Measurements from ENCODE around the gene VWF. TPM values are rescaled to one million over a fixed set of nuclear protein-coding genes. Genes with fewer than 3 reads are reported as not detected.

VWF gene
- total RNA-seq, 1 experiment from 2014 or later, result 1.6 TPM

DNA sequence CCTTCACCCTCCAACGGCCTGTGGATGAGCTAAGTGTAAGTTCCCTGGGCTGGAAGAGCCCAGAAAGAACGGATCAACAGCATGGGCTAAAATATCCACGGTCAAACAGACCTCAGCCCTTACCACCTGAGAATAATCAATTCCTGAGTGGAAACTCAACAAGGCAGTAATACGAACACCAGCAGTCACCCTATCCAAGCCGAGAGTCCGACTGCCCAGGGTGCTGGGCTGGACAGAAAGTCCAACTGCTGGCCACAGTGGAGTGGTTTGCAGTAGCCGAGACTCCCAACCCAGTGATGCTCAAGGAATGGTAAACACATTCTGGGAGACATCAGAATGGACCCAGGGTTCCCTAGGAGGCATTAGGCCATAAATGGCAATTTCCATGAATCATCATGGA is 216.2 kb downstream of the VWF start:
- Histone ChIP-seq H3K4me3 (ENCODE audit: insufficient read depth, low read depth, low read length) (no peak overlapping the region), H3K36me3 (replicated peaks; ENCODE audit: control insufficient read depth, insufficient read depth, low read length) (no peaks in the 10 kb centered on the region), H3K27me3 (ENCODE audit: control insufficient read depth, insufficient read depth, low read length) (no peaks in the 10 kb centered on the region)
- DNase-seq, result no peak

DNA sequence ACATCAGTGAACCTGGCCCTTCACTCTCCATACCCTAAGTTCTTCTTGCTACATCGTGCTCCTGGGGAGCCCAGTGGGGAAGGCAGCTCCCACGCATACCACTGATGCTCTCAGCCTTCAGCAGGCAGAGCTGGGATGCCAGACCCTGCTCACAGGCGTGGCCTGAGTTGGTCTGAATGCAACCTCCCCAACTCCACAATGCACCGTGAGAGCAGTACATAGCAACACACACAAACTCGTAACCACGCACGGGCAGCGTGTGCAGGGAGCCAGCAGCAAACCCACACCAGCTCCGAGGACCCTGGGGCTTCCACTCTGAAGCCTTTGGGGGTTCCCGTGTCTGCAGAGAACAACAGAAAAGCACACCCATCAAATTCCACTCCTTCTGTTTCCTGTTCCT is 216.7 kb downstream of the VWF start:
- Histone ChIP-seq H3K36me3 (replicated peaks; ENCODE audit: control insufficient read depth, insufficient read depth, low read length) (no peaks in the 10 kb centered on the region), H3K4me3 (ENCODE audit: insufficient read depth, low read depth, low read length) (no peak overlapping the region), H3K27me3 (ENCODE audit: control insufficient read depth, insufficient read depth, low read length) (no peaks in the 10 kb centered on the region)
- DNase-seq, result no peak

DNA sequence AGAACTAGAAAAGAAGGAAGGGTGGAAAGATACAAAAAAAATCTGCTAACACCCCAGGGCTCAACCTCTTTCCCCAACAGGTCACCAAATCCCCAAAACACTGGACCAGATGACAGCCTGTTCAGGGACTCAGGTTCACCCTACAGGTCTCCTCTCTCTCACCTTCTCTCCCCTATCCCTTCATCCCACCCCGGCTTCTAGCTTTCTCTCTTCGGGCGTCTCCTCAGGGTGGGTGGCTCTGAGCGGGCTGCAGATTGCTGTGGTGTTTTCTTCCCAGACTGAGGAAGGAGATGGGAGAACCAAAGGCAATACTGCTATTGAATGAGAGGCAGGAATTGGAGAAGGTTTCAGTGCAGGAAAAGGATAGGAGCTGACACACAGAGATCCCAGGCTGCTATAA is 218.7 kb downstream of the VWF start:
- Histone ChIP-seq H3K4me3 (ENCODE audit: insufficient read depth, low read depth, low read length) (no peak overlapping the region), H3K36me3 (replicated peaks; ENCODE audit: control insufficient read depth, insufficient read depth, low read length) (no peaks in the 10 kb centered on the region), H3K27me3 (ENCODE audit: control insufficient read depth, insufficient read depth, low read length) (no peaks in the 10 kb centered on the region)
- DNase-seq, result no peak

DNA sequence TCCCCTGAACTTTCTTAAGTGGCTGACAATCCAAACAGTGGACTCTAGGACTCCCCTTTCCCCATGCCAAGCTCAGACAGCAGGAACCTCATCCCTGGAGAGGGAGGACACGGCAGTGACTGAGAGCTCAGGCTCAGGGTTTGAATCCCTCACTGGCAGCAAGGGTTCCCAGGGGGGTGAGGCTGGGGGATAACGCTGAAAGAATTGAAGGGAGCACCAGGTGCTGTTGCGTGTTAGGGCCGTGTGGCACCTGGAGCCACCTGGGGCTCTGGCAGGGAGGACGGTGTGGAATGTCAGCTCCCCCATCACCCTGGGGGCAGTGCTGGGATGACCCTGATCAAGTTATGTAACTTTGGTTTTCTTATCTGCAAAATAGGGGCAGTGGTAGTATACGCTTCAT is 219.5 kb downstream of the VWF start:
- H3K4me3 ChIP-seq (ENCODE audit: insufficient read depth, low read depth, low read length), result no peak overlapping the region
- H3K27me3 ChIP-seq (ENCODE audit: control insufficient read depth, insufficient read depth, low read length), result no peaks in the 10 kb centered on the region
- no peak for DNase-seq
- no peaks in the 10 kb centered on the region for H3K36me3 ChIP-seq (replicated peaks; ENCODE audit: control insufficient read depth, insufficient read depth, low read length)

DNA sequence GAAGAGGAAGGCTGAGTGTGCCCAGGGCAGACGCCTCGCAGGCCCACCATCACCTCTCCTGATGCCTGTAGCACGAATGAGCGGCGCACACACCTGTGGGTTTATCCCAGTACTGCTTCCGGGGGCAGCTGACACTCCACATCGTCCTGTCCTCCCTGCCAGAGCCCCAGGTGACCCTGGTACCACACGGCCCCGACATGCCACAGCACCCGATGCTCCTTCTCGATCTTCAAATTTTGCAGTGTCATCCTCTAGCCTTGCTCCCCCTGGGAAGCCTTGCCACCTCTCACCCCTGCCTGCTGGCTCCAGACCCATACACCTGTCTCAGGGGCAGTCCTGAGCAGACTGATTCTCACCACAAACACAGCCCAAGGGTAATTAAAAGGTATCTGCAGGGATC is 220.0 kb downstream of the VWF start:
- no peaks in the 10 kb centered on the region for H3K36me3 ChIP-seq (replicated peaks; ENCODE audit: control insufficient read depth, insufficient read depth, low read length)

DNA sequence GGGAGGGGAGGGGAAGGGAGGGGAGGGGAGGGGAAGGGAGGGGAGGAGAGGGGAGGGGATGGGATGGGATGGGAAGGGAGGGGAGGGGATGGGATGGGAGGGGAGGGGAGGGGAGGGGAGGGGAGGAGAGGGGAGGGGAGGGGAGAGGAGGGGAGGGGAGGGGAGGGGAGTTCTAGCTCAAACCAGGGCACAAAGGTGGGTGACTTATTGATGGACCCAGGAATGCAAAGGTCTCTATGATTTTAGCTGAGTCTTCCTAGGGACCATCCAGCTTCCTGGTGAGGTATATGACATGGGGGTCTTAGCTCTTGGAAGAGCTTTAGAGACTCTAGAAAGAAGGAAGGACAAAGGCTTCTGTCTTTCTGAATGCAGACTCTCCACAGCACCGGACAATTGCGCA is 221.7 kb downstream of the VWF start:
- Histone ChIP-seq H3K36me3 (replicated peaks; ENCODE audit: control insufficient read depth, insufficient read depth, low read length) (no peaks in the 10 kb centered on the region), H3K4me3 (ENCODE audit: insufficient read depth, low read depth, low read length) (no peak overlapping the region), H3K27me3 (ENCODE audit: control insufficient read depth, insufficient read depth, low read length) (no peaks in the 10 kb centered on the region; the same call in 1 of the 2 replicates)
- no peak for DNase-seq

More for the DNA sequence above, 220.0 kb downstream of the VWF start:
- H3K4me3 ChIP-seq (ENCODE audit: insufficient read depth, low read depth, low read length), result no peak overlapping the region
- no peaks in the 10 kb centered on the region; the same call in 1 of the 2 replicates for H3K27me3 ChIP-seq (ENCODE audit: control insufficient read depth, insufficient read depth, low read length)
- DNase-seq, result no peak

DNA sequence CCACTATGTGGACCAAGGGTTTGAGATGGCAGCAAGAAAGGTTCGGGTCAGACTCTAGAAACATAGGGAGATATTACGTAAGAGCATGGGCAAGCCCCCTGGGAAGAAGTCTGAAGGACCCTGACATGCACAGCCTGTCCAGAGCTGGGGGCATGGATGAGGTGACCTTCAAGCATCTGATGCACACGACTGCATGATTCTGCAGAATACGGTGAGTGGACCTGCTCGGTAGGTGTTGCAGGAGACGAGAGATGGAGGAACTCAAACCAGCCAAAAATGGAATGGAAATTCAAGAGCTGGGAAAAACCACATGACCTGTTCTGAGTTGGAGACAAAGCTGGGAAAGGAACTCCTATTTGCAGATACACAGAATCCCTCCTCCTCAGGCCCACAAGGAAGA is 223.1 kb downstream of the VWF start:
- Histone ChIP-seq H3K27me3 (ENCODE audit: control insufficient read depth, insufficient read depth, low read length) (no peaks in the 10 kb centered on the region; the same call in 1 of the 2 replicates), H3K4me3 (ENCODE audit: insufficient read depth, low read depth, low read length) (no peak overlapping the region), H3K36me3 (replicated peaks; ENCODE audit: control insufficient read depth, insufficient read depth, low read length) (no peaks in the 10 kb centered on the region)
- DNase-seq, result no peak

DNA sequence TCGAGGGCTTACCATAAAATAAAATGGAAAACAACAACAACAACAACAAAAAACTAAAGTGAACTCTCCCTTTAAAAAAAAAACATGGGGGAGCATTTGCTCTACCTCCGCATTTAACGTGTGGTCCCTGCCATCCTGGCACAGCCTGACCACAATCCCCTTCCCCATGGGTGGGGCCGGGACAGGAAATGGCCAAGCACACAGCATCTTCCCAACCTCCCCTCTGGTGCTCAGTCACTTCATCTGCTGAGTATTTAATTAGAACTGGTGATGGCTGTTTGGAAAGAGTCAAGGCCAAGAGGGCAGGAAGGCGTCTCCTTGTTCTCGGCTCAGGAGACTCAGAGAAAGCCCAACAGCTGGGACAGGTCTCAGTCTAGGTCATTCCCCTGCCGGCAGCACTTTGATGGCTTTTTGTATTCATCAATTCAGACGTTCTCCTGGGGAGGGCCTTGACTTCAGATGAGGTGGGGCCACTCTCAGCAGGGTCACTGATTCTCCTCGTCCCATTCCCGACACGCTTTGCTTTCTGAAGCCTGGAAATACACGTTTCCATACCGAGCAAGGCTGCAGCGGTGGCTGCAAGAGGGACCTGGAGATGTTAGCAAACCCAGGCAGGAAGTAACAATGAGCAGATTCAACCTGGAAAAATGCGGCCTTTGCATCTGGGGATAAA is 223.8 kb downstream of the VWF start:
- H3K36me3 ChIP-seq (replicated peaks; ENCODE audit: control insufficient read depth, insufficient read depth, low read length), result no peaks in the 10 kb centered on the region
- H3K27me3 ChIP-seq (ENCODE audit: control insufficient read depth, insufficient read depth, low read length), result no peaks in the 10 kb centered on the region; the same call in 1 of the 2 replicates
- no peak for DNase-seq
- H3K4me3 ChIP-seq (ENCODE audit: insufficient read depth, low read depth, low read length), result no peak overlapping the region

DNA sequence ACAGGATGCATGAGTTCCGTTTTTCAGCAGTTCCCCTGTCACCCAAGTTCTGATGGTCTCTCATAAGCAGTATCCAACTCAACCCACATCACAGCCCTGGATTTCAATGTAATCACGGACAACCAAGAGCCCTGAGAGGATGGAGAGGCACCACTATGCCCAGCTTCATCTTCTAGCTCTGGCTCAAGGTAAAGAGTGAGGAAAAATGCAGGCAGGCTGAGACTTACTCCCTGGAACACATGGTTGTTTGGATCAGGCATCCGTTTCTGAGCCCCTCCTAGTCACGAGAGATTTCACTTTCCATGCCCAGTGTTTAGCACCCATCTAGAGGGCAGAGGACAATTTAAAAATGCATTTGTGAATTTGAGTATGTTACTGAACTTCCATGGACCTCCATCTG is 224.4 kb downstream of the VWF start:
- no peak overlapping the region for H3K4me3 ChIP-seq (ENCODE audit: insufficient read depth, low read depth, low read length)
- no peaks in the 10 kb centered on the region; the same call in 1 of the 2 replicates for H3K27me3 ChIP-seq (ENCODE audit: control insufficient read depth, insufficient read depth, low read length)
- no peaks in the 10 kb centered on the region for H3K36me3 ChIP-seq (replicated peaks; ENCODE audit: control insufficient read depth, insufficient read depth, low read length)
- no peak for DNase-seq

DNA sequence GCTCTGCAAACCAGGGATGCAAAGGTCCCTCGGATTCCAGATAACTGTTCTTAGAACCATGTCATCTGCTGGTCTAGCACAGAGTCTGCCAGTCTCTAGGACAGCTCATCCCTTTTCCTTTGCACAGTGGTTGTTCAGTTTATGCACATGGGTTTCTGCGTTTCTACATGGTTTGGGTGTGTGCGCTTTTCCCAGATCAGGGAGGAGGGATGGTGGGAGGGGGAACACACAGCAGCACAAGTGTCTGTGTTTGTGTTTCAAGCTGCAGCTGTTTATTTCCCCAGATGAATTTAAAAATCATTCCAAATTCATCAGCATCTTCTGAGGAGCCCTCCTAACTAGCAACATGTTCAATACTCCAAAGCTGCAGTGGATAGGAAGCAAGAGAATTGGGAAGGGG is 224.8 kb downstream of the VWF start:
- Histone ChIP-seq H3K27me3 (ENCODE audit: control insufficient read depth, insufficient read depth, low read length) (no peaks in the 10 kb centered on the region; the same call in 1 of the 2 replicates), H3K36me3 (replicated peaks; ENCODE audit: control insufficient read depth, insufficient read depth, low read length) (no peaks in the 10 kb centered on the region), H3K4me3 (ENCODE audit: insufficient read depth, low read depth, low read length) (no peak overlapping the region)
- DNase-seq, result no peak

DNA sequence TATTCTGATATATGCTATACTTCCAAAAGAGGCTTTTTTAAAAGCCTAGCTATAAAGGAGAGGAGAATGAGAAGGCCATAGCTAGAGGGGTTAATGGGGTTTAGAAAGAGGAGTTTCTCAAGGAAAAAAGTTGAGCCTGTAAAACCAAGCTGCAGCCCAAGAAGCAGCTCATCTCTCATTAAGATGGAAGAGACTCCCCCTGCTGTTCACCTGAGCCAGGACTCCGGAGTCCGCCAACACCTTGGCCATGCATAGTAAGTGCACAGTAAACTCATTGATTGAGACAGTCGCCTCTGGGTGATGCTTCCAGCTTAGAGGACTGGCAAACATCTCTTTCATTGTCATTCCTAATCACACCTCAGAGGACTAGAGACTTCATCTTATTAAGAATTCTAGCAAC is 225.6 kb downstream of the VWF start:
- peak; percentile 74 for DNase-seq
- no peaks in the 10 kb centered on the region; the same call in 1 of the 2 replicates for H3K27me3 ChIP-seq (ENCODE audit: control insufficient read depth, insufficient read depth, low read length)
- no peaks in the 10 kb centered on the region for H3K36me3 ChIP-seq (replicated peaks; ENCODE audit: control insufficient read depth, insufficient read depth, low read length)
- H3K4me3 ChIP-seq (ENCODE audit: insufficient read depth, low read depth, low read length), result no peak overlapping the region

Other genes with a start within 250 kb of the VWF start
- 0.76 and 2.1 TPM in 2 replicates for gene ANO2, start 179.4 kb downstream of the VWF start, total RNA-seq (2014; rRNA removed; shearing (Covaris generic))
- 266 and 274 TPM in 2 replicates for gene CD9, start 75.7 kb upstream of the VWF start, total RNA-seq (2014; rRNA removed; shearing (Covaris generic))
- 36.5 and 43.6 TPM in 2 replicates for gene PLEKHG6, start 186.0 kb upstream of the VWF start, total RNA-seq (2014; rRNA removed; shearing (Covaris generic))
- gene TNFRSF1A, start 217.4 kb upstream of the VWF start, total RNA-seq (2014; rRNA removed; shearing (Covaris generic)), result 83.5 and 84.6 TPM in 2 replicates